H9 (cell line): ENCODE measurements around the gene MTMR3. TPM values are rescaled to one million over a fixed set of nuclear protein-coding genes. Genes with fewer than 3 reads are reported as not detected.

Source experiments
- DNase-seq: peaks from one replicate; pipeline ENCODE4 v3.0.0-alpha.2; 2017
- H2AFZ ChIP-seq: one replicate; pipeline ENCODE4 v1.6.1; 2013; ENCODE audit warnings: mild to moderate bottlenecking, low read length, control low read depth, moderate library complexity
- H2AK5ac ChIP-seq: 2 replicates; pipeline ENCODE4 v1.6.1; 2013; ENCODE audit warnings: low read length, control low read depth, mixed read lengths; ENCODE audit not compliant: insufficient read length
- H2BK120ac ChIP-seq: one replicate; pipeline ENCODE4 v1.6.1; 2013; ENCODE audit warnings: low read depth, mild to moderate bottlenecking, low read length, control low read depth, inconsistent platforms; ENCODE audit not compliant: poor library complexity, severe bottlenecking
- H2BK12ac ChIP-seq: 2 replicates; pipeline ENCODE4 v1.6.1; 2013; ENCODE audit warnings: low read length, control low read depth, mixed read lengths, low read depth; ENCODE audit not compliant: insufficient read length
- H2BK15ac ChIP-seq: 2 replicates; pipeline ENCODE4 v1.6.1; 2013; ENCODE audit warnings: low read depth, low read length, control low read depth
- H2BK20ac ChIP-seq: one replicate; pipeline ENCODE4 v1.6.1; 2013; ENCODE audit warnings: low read depth, mild to moderate bottlenecking, low read length, control low read depth, inconsistent platforms; ENCODE audit not compliant: poor library complexity, severe bottlenecking
- H2BK5ac ChIP-seq: 2 replicates; pipeline ENCODE4 v1.6.1; 2013; ENCODE audit warnings: low read length, control low read depth, mixed read lengths; ENCODE audit not compliant: insufficient read length
- H3K14ac ChIP-seq: 2 replicates; pipeline ENCODE4 v1.6.1; 2013; ENCODE audit warnings: low read length, control low read depth; ENCODE audit not compliant: insufficient read depth
- H3K18ac ChIP-seq: 2 replicates; pipeline ENCODE4 v1.6.1; 2013; ENCODE audit warnings: low read depth, mild to moderate bottlenecking, mixed read lengths, low read length, control low read depth; ENCODE audit not compliant: insufficient read length
- H3K23ac ChIP-seq: 2 replicates; pipeline ENCODE4 v1.6.1; 2013; ENCODE audit warnings: low read length, control low read depth, mixed read lengths, low read depth; ENCODE audit not compliant: insufficient read length
- H3K23me2 ChIP-seq: 2 replicates; pipeline ENCODE4 v1.6.1; 2013; ENCODE audit warnings: low read depth, mild to moderate bottlenecking, mixed read lengths, low read length, control low read depth; ENCODE audit not compliant: insufficient read length, poor library complexity, severe bottlenecking
- H3K27ac ChIP-seq: 2 replicates; pipeline ENCODE4 v1.5.1; 2013; ENCODE audit warnings: low read length, control low read depth, mixed read lengths, low read depth; ENCODE audit not compliant: insufficient read length
- H3K27me3 ChIP-seq: 2 replicates; pipeline ENCODE4 v1.6.1; 2013; ENCODE audit warnings: low read length, control low read depth, inconsistent platforms; ENCODE audit not compliant: insufficient read depth
- H3K4ac ChIP-seq: 2 replicates; pipeline ENCODE4 v1.6.1; 2013; ENCODE audit warnings: low read depth, mild to moderate bottlenecking, control low read depth, inconsistent platforms, low read length, moderate library complexity
- H3K4me1 ChIP-seq: 2 replicates; pipeline ENCODE4 v1.6.1; 2013; ENCODE audit warnings: low read length, control low read depth, inconsistent platforms; ENCODE audit not compliant: insufficient read depth
- H3K4me2 ChIP-seq: 2 replicates; pipeline ENCODE4 v1.6.1; 2013; ENCODE audit warnings: low read length, control low read depth, mixed read lengths; ENCODE audit not compliant: insufficient read length, insufficient read depth
- H3K56ac ChIP-seq: 2 replicates; pipeline ENCODE4 v1.6.1; 2013; ENCODE audit warnings: low read depth, mild to moderate bottlenecking, mixed read lengths, low read length, control low read depth; ENCODE audit not compliant: insufficient read length
- H3K79me1 ChIP-seq: 2 replicates; pipeline ENCODE4 v1.6.1; 2013; ENCODE audit warnings: low read depth, mild to moderate bottlenecking, moderate library complexity, low read length, control low read depth, inconsistent platforms; ENCODE audit not compliant: insufficient read depth, poor library complexity, severe bottlenecking
- H3K79me2 ChIP-seq: 2 replicates; pipeline ENCODE4 v1.6.1; 2013; ENCODE audit warnings: low read length, control low read depth, inconsistent platforms; ENCODE audit not compliant: insufficient read depth
- H3K9ac ChIP-seq: 2 replicates; pipeline ENCODE4 v1.6.1; 2013; ENCODE audit warnings: low read length, control low read depth, mixed read lengths; ENCODE audit not compliant: insufficient read length; ENCODE audit errors: extremely low read depth
- H3K9me3 ChIP-seq: one replicate; pipeline ENCODE4 v1.6.1; 2013; ENCODE audit warnings: low read depth, low read length, inconsistent platforms; ENCODE audit not compliant: control insufficient read depth
- H3T11ph ChIP-seq: one replicate; pipeline ENCODE4 v1.6.1; 2013; ENCODE audit warnings: mild to moderate bottlenecking, low read length, control low read depth, inconsistent platforms
- H4K20me1 ChIP-seq: one replicate; pipeline ENCODE4 v1.6.1; 2013; ENCODE audit not compliant: control insufficient read depth, insufficient read length, insufficient read depth
- H4K5ac ChIP-seq: 2 replicates; pipeline ENCODE4 v1.6.1; 2013; ENCODE audit warnings: low read depth, mild to moderate bottlenecking, mixed read lengths, low read length, control low read depth; ENCODE audit not compliant: insufficient read length
- H4K8ac ChIP-seq: replicated peaks from 2 replicates; pipeline ENCODE4 v1.6.1; 2013; ENCODE audit warnings: low read length, control low read depth, mixed read lengths, low read depth; ENCODE audit not compliant: insufficient read length
- H4K91ac ChIP-seq: 2 replicates; pipeline ENCODE4 v1.6.1; 2013; ENCODE audit warnings: low read depth, mild to moderate bottlenecking, moderate library complexity, mixed read lengths, low read length, control low read depth; ENCODE audit not compliant: insufficient read length
- H3K27ac Mint-ChIP-seq, 3 experiments: 2 replicates in 2 of 3; 3 replicates in 1 of 3; pipeline ENCODE4 v1.8.0; 2020 to 2021; ENCODE audit warnings: mixed read lengths in 3 of 3, mild to moderate bottlenecking in 1 of 3, moderate library complexity in 1 of 3
- H3K27me3 Mint-ChIP-seq: 2 replicates; pipeline ENCODE4 v1.8.0; 2021; ENCODE audit warnings: low read depth, mild to moderate bottlenecking, moderate library complexity, mixed read lengths
- H3K36me3 Mint-ChIP-seq, 3 experiments: 2 replicates in 2 of 3; 3 replicates in 1 of 3; pipeline ENCODE4 v1.8.0; 2020 to 2021; ENCODE audit warnings: low read depth in 3 of 3, mixed read lengths in 3 of 3; ENCODE audit not compliant: insufficient read depth in 1 of 3
- H3K4me1 Mint-ChIP-seq, 2 experiments: 2 replicates each; pipeline ENCODE4 v1.8.0; 2020; ENCODE audit warnings: mixed read lengths in 2 of 2
- H3K4me3 Mint-ChIP-seq, 2 experiments: 2 replicates in 1 of 2; 3 replicates in 1 of 2; pipeline ENCODE4 v1.8.0; 2020 to 2021; ENCODE audit warnings: mild to moderate bottlenecking in 2 of 2, mixed read lengths in 2 of 2, moderate library complexity in 1 of 2
- H3K9me3 Mint-ChIP-seq, 2 experiments: 2 replicates in 1 of 2; 3 replicates in 1 of 2; pipeline ENCODE4 v1.8.0; 2020; ENCODE audit warnings: mild to moderate bottlenecking in 2 of 2, mixed read lengths in 2 of 2, moderate library complexity in 1 of 2
- CTCF ChIP-seq: fragments of 200-600 bp; sonication (generic); conservative IDR thresholded peaks from 3 replicates; pipeline ENCODE4 v1.8.0; 2021; ENCODE audit warnings: antibody characterized with exemption, mild to moderate bottlenecking
- WGBS: extraction: QIAGEN DNeasy Blood & Tissue Kit; methylation state at CpG from one replicate; pipeline ENCODE4 v1.1.7; 2013; ENCODE audit warnings: missing lambda C conversion rate, low lambda C conversion rate, mixed read lengths; ENCODE audit not compliant: insufficient read length; ENCODE audit errors: extremely low coverage; 5-methylcytosine and 5-hydroxymethylcytosine counted together
- total RNA-seq: library from RNA; stranded (reverse); gene quantifications from 2 replicates; pipeline ENCODE4 v1.2.1, GENCODE V29; 2021

The MTMR3 gene
- total RNA-seq, 1 experiment from 2014 or later: 19.8 TPM

GRCh38 chr22:30023099-30023660, 140.2 kb downstream of the MTMR3 start:
- no peak overlapping the region for H2BK20ac ChIP-seq
- H3K27ac ChIP-seq: no peak overlapping the region
- H2BK120ac ChIP-seq: no peak overlapping the region
- H2BK12ac ChIP-seq: no peak overlapping the region
- H3K14ac ChIP-seq: no peak overlapping the region
- H3K4me2 ChIP-seq: no peak overlapping the region
- H2AFZ ChIP-seq: no peak overlapping the region
- H4K20me1 ChIP-seq: no peaks in the 10 kb centered on the region
- WGBS: no CpG with 5 or more reads among the region's 4 CpGs
- H3K4ac ChIP-seq: no peak overlapping the region
- Mint-ChIP-seq H3K27ac (no peak overlapping the region; a peak in 1 of 7 replicates), H3K4me1 (no peaks in the 10 kb centered on the region), H3K36me3 (peaks cover 23 to 89% (median 79%) of the 10 kb centered on the region in 3 experiments), H3K4me3 (no peak overlapping the region), H3K9me3 (no peaks in the 10 kb centered on the region), H3K27me3 (no peaks in the 10 kb centered on the region)
- H3K79me2 ChIP-seq: no peaks in the 10 kb centered on the region
- H2BK15ac ChIP-seq: no peak overlapping the region
- H3K56ac ChIP-seq: no peak overlapping the region
- DNase-seq: no peak
- no peak overlapping the region for H2BK5ac ChIP-seq
- no peak overlapping the region for H3K9ac ChIP-seq
- no peaks in the 10 kb centered on the region for H3K23me2 ChIP-seq
- H2AK5ac ChIP-seq: no peak overlapping the region
- no peak overlapping the region for H4K8ac ChIP-seq
- no peaks in the 10 kb centered on the region for H3K4me1 ChIP-seq
- no peak overlapping the region for H3K18ac ChIP-seq
- no peaks in the 10 kb centered on the region for H3K27me3 ChIP-seq
- no peak overlapping the region for H3K23ac ChIP-seq
- H4K5ac ChIP-seq: no peak overlapping the region
- no peak overlapping the region for H3T11ph ChIP-seq
- H4K91ac ChIP-seq: no peak overlapping the region
- TF ChIP-seq CTCF: no peak
- no peaks in the 10 kb centered on the region for H3K9me3 ChIP-seq
- no peaks in the 10 kb centered on the region for H3K79me1 ChIP-seq
